HG03457 (cell line): ENCODE results near the gene PNPLA8.
"Not testable (repeated sequence)": the region's sequence is repeated elsewhere in the genome, so short reads cannot be mapped to it uniquely, and the experiment has no call there.

Source experiments
- ATAC-seq: cut with Tn5 transposase; IDR thresholded peaks from one replicate; pipeline ENCODE4 v1.9.1; 2021; ENCODE audit warnings: moderate number of reproducible peaks; ENCODE audit not compliant: unreplicated experiment

PNPLA8 gene

GRCh38 chr7:108525985-108526767 lies at the start of gene PNPLA8:
Gene PNPLA8, minus strand, starts transcription at chr7:108526135. Its CDS starts 10,644 bp downstream, at chr7:108515491.
- peak; percentile 94 for ATAC-seq

GRCh38 chr7:108575156-108575555 lies 49.2 kb upstream of the PNPLA8 start:
- no peak for ATAC-seq

- no peak for ATAC-seq
Measured at GRCh38 chr7:108572480-108572879, 46.5 kb upstream of the PNPLA8 start.

DNA sequence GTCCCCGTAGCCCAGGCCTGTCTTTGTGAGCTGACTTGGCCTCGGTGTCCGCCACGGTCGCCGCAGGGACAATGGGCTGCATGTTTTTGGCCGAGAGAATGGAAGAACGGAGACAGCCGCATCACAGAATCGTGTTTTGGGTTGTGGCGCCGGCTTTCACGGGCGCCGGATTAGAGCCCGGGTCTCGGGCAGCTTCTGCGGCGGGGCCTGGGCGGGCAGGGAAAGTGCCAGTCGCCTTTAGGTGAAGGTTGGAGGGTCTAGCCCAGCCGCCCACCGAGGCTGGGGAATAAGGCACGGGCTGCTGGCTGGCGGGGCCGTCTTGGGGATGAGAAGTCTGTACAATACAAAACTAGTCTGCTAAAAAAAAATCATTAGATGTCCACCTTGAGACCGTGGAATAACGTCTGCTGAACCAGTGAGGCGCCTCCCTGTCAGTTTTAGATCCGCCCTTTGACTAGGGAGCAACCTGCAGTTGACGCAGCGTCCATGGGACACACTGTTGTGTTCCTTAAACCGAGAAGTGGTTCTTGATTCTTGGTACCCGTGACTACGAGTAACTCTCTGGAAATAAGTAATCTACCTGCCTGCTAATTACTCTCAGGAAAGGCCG lies 44.3 kb upstream of the PNPLA8 start:
- ATAC-seq = no peak

DNA sequence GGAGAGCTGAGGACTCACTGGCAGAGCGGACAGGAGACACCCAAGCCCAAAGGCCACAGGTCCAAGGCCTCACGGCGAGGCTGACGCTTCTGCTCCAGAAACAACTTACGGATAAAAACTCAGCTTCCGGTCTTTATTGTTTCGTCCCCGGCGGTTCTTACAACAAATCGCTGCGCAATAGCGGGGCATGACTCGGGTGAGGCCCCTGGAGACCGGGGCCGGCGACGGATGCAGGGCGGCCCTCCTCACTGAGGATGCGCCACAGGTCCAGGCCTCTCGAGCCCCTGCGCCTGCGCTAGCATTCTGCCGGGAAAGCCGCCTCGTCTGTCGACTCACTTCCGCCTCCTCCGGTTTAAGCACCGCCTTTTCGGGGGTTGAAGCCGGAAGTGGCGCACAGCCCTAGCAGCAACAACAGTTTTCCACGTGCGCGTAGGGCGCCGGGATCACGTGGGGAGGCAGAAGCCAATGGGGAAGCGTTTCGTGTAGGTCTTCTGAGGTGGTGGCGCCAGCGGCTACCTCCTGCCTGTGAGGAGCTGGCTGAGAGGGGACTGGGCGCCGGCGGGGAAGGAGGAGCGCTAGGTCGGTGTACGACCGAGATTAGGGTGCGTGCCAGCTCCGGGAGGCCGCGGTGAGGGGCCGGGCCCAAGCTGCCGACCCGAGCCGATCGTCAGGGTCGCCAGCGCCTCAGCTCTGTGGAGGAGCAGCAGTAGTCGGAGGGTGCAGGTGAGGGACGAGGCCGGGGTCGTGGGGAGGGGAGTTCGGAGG lies 43.6 kb upstream of the PNPLA8 start, which contains the start of the genes DNAJB9 and THAP5:
TSS of gene DNAJB9 (plus strand) at position 494 of the 765 bp plus-strand sequence. CDS start 1,853 bp downstream, outside the sequence.
TSS of gene THAP5 (minus strand) at position 326 of the 765 bp plus-strand sequence. CDS start at position 189, 137 bp downstream.
- ATAC-seq = peak; percentile 98

- no peak for ATAC-seq
Measured at GRCh38 chr7:108568801-108569380, 43.0 kb upstream of the PNPLA8 start.

- no peak for ATAC-seq
Measured at GRCh38 chr7:108565987-108566386, 40.1 kb upstream of the PNPLA8 start.

GRCh38 chr7:108561047-108561619 lies 35.2 kb upstream of the PNPLA8 start:
- no peak for ATAC-seq

DNA sequence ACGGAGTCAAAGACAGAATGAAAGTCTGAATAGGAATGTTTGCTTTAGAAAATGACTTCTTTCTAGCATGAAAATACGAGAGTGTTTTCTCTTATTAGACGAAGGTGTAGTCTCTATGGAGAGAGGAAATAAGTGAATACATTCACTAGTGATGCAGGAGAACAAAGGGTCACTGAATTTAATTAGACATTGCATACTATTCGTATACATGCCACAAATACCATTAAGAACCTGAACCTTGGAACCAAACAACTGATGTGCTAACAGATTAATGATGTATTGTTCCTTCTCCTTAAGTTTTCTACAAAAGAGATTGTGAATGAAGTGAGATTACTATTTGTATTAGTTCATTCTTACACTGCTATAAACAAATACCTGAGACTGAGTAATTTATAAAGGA lies 33.3 kb upstream of the PNPLA8 start:
- ATAC-seq = no peak

GRCh38 chr7:108557617-108558016 lies 31.7 kb upstream of the PNPLA8 start:
- no peak for ATAC-seq

GRCh38 chr7:108557191-108557590 lies 31.3 kb upstream of the PNPLA8 start:
- ATAC-seq = no peak

DNA sequence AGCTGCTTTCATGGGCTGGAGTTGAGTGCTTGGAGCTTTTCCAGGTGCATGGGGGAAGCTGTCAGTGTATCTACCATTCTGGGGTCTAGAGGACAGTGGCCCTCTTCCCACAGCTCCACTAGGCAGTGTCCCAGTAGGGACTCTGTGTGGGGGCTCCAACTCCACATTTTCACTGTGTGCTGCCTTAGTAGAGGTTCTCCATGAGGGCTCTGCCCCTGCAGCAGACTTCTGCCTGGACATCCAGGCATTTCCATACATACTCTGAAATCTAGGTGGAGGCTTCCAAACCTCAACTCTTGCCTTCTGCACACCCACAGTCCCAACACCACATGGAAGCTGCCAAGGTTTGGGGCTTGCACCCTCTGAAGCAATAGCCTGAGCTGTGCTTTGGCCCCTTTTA lies 30.7 kb upstream of the PNPLA8 start:
- not testable (repeated sequence) for ATAC-seq

DNA sequence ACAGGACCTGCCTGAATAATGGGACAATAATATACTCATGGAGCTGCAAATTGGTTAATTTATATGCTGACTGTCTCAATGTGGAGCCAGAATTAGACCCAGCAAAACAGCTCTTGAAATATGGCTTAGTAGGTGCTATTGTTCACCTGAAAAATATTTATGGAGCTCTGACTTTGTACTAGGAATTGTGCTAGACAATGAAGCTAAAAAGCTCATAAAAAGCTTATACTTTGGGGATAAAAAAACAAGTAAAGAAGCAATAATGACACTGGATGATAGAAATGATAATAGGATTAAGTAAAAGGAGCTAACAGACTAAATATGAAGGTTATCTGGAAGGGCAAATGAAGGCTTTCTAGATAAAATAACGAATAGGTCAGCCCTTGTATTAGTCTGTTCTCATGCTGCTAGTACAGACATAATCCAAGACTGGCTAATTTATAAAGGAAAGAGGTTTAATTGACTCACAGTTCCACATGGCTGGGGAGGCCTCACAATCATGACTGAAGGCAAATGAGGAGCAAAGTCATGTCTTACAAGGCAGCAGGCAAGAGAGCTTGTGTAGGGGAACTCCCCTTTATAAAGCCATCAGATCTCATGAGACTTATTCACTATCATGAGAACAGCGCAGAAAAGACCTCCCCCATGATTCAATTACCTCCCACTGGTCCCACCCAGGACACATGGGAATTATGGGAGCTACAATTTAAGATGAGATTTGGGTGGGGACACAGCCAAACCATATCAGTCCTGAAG lies 22.4 kb upstream of the PNPLA8 start:
- not testable (repeated sequence) for ATAC-seq

DNA sequence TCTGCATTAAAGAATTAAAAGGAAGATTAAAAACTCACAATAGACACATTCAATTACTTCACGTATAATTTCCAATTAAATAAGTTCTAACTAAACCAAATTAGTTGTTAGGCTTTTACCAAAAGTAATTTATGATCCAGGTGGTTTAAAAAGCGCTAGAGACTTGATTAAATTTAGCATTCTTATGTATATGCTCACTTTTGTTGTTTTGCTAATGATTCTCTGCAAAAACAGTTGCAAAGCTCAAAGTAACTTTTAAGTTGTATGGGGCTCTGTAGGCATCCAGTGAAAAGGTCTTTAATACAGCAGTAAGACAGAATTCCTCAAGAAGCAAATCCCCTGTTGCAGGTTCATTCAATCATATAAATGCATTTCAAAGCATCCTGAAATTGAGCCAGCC lies 15.5 kb upstream of the PNPLA8 start:
- ATAC-seq = no peak

- not testable (repeated sequence) for ATAC-seq
Measured at GRCh38 chr7:108538685-108539084, 12.8 kb upstream of the PNPLA8 start.

GRCh38 chr7:108538236-108538635 lies 12.3 kb upstream of the PNPLA8 start:
- not testable (repeated sequence) for ATAC-seq

DNA sequence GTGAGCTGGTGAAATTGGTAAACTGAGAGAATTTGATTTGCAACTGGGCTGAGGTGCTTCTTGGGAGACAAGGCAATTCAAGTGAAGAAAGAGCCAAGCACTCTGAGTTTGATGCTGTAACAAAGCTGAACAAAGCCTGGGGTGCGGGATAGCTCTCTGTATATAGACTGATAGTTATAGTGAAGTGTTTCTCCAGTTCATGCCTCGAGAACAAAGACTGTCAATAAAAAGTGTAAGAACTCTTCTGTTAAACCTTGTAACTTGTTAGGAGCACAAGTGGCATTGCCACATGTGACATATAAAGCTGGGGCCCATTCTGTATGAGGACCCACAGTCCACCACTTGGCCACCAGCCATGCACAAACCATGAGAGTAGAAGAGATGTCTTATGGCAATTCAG lies 11.3 kb upstream of the PNPLA8 start:
- no peak for ATAC-seq

DNA sequence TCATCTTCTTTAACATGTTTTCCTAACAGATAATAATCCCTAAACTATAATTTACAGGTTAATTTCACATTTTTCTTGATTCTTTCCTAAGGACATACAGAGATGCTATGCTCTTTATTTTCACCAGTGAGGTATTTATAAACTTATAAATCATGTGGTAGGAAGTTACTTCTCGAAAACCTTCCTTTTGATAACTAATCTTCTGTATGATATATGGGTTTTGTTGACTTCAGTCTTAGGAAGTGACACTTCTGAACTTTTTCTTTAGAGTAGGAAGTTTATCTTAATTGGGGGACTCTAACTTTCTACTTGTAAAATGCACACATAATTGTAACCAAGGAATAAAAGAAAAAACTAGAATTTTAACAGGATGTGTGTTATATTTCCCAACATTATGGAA lies 9.8 kb upstream of the PNPLA8 start:
- ATAC-seq = no peak

GRCh38 chr7:108535257-108535656 lies 9.3 kb upstream of the PNPLA8 start:
- no peak for ATAC-seq

DNA sequence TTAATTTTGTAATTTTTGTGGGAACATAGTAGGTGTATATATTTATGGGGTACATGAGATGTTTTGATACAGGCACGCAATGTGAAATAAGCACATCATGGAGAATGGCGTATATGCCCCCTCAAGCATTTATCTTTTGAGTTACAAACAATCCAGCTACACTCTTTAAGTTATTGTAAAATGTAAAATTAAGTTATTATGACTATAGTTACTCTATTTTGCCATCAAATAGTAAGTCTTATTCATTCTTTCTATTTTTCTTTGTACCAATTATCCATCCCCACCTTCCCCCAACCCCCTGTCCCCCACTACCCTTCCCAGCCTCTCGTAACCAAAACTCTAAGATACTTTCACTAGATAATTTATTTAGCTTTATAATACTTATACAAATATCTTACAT lies 7.8 kb upstream of the PNPLA8 start:
- no peak for ATAC-seq
